H1 (cell line): ENCODE results near the gene NDUFB6. TPM values are rescaled to one million over a fixed set of nuclear protein-coding genes. Genes with fewer than 3 reads are reported as not detected.

Experiments used
- CEBPB ChIP-seq: IDR thresholded peaks from 2 replicates; pipeline ENCODE4 v1.6.1; 2012; ENCODE audit warnings: low read depth, low read length
- CHD7 ChIP-seq: fragments of 300-600 bp; sonication (generic); IDR thresholded peaks from 2 replicates; pipeline ENCODE4 v1.7.1; 2012; ENCODE audit warnings: low read length, moderate library complexity, mild to moderate bottlenecking, inconsistent platforms; ENCODE audit not compliant: insufficient replicate concordance
- CTCF ChIP-seq, 3 experiments: IDR thresholded peaks; 1 replicate in 2 of 3; 2 replicates in 1 of 3; pipeline versions ENCODE4 v1.5.1 to v1.6.1; 2011; ENCODE audit warnings: low read length in 3 of 3, mild to moderate bottlenecking in 3 of 3, inconsistent platforms in 2 of 3, low read depth in 1 of 3, moderate library complexity in 1 of 3; ENCODE audit not compliant: insufficient read depth in 1 of 3; ENCODE audit errors: control extremely low read depth in 1 of 3
- E2F6 ChIP-seq: IDR thresholded peaks from 2 replicates; pipeline ENCODE4 v1.6.1; 2012; ENCODE audit warnings: inconsistent platforms
- HDAC2 ChIP-seq, 2 experiments: fragments of 300-600 bp in 1 of 2; sonication (generic) in 1 of 2; IDR thresholded peaks; 2 replicates each; pipeline ENCODE4 v1.6.1; 2011 to 2012; ENCODE audit warnings: low read depth in 2 of 2, low read length in 2 of 2, mild to moderate bottlenecking in 2 of 2, moderate library complexity in 2 of 2, borderline replicate concordance in 1 of 2, inconsistent platforms in 1 of 2
- TAF1 ChIP-seq: IDR thresholded peaks from 2 replicates; pipeline ENCODE4 v1.6.1; 2011; ENCODE audit warnings: mild to moderate bottlenecking, low read depth, low read length
- TAF7 ChIP-seq: optimal IDR thresholded peaks from 2 replicates; pipeline ENCODE3; 2011; ENCODE audit warnings: low read depth, mild to moderate bottlenecking, inconsistent platforms, low read length, moderate library complexity, borderline replicate concordance
- polyA plus RNA-seq, 7 experiments: library from polyadenylated mRNA; depleted of rRNA in 3 of 7; stranded (reverse) in 5 of 7; unstranded in 2 of 7; fragments of >200 nt in 5 of 7; fragments of 200-250 nt in 2 of 7; gene quantifications; 1 replicate in 5 of 7; 2 replicates in 1 of 7; 4 replicates in 1 of 7; pipeline versions ENCODE4 v1.2.1 to v1.2.3, GENCODE V29; 2011 to 2013; ENCODE audit warnings: missing spikeins in 2 of 7, mixed read lengths in 2 of 7
- total RNA-seq: library from RNA; stranded (reverse); fragmentation: NEBNext Ultra II Directional; extraction: Animal tissue kit (Norgen Biotek cat#: 25700); gene quantifications from 2 replicates; pipeline ENCODE4 v1.2.1, GENCODE V29; 2021

NDUFB6 gene
- total and polyA plus RNA-seq, 2 of the 8 experiments (the other 6 are each of a cell fraction or from before 2014, with no cell fraction given) = 55.8 to 61.4 TPM

- TF ChIP-seq CTCF (IDR thresholded peaks at IDR 0.05; ENCODE audit: control extremely low read depth in 1 of 3, insufficient read depth in 1 of 3, low read depth in 1 of 3, low read length in 3 of 3) = no peak
- no peak for TF ChIP-seq TAF1
- no peak for TF ChIP-seq E2F6
- TF ChIP-seq CEBPB = no peak
- TF ChIP-seq TAF7 = no peak
- TF ChIP-seq CHD7 = no peak
- TF ChIP-seq HDAC2 (IDR thresholded peaks at IDR 0.05; ENCODE audit: borderline replicate concordance in 1 of 2, low read depth in 2 of 2, low read length in 2 of 2) = no peak
These were observed 4.4 kb upstream of the NDUFB6 start (continued) for GRCh38 chr9:32577316-32577715.
